Nephron (organoid): ENCODE data around the gene LMX1B.
"Not testable (repeated sequence)": the region's sequence is repeated elsewhere in the genome, so short reads cannot be mapped to it uniquely, and the experiment has no call there.

Experiments used
- H3K27ac Mint-ChIP-seq, 3 experiments: 2 replicates each; pipeline ENCODE4 v1.8.0; 2020; ENCODE audit warnings: mixed read lengths in 3 of 3, mild to moderate bottlenecking in 2 of 3, moderate library complexity in 1 of 3
- H3K27me3 Mint-ChIP-seq: 2 replicates; pipeline ENCODE4 v1.8.0; 2021; ENCODE audit warnings: low read depth, mild to moderate bottlenecking, moderate library complexity, mixed read lengths
- H3K36me3 Mint-ChIP-seq: 2 replicates; pipeline ENCODE4 v1.8.0; 2020; ENCODE audit warnings: low read depth, mixed read lengths
- H3K4me1 Mint-ChIP-seq: 2 replicates; pipeline ENCODE4 v1.8.0; 2020; ENCODE audit warnings: mixed read lengths
- H3K4me3 Mint-ChIP-seq, 3 experiments: 2 replicates each; pipeline ENCODE4 v1.8.0; 2020; ENCODE audit warnings: mild to moderate bottlenecking in 3 of 3, mixed read lengths in 3 of 3, moderate library complexity in 2 of 3
- H3K9me3 Mint-ChIP-seq: 2 replicates; pipeline ENCODE4 v1.8.0; 2020; ENCODE audit warnings: mixed read lengths
- CTCF ChIP-seq, 3 experiments: fragments of 200-600 bp; sonication (generic); IDR thresholded peaks; one replicate each; pipeline ENCODE4 v1.5.0; 2021; ENCODE audit warnings: antibody characterized with exemption in 3 of 3; ENCODE audit not compliant: unreplicated experiment in 3 of 3

The LMX1B gene

GRCh38 chr9:126715382-126715781, 101.7 kb downstream of the LMX1B start:
- no peak for TF ChIP-seq CTCF (IDR thresholded peaks at IDR 0.05; ENCODE audit: unreplicated experiment in 3 of 3)
- Mint-ChIP-seq H3K4me3 (no peak overlapping the region), H3K27me3 (peaks cover 61% of the 10 kb centered on the region), H3K4me1 (peaks cover 6% of the 10 kb centered on the region), H3K36me3 (no peaks in the 10 kb centered on the region), H3K27ac (peak overlapping the region in 1 of 3 experiments; percentile 69), H3K9me3 (no peaks in the 10 kb centered on the region)

DNA sequence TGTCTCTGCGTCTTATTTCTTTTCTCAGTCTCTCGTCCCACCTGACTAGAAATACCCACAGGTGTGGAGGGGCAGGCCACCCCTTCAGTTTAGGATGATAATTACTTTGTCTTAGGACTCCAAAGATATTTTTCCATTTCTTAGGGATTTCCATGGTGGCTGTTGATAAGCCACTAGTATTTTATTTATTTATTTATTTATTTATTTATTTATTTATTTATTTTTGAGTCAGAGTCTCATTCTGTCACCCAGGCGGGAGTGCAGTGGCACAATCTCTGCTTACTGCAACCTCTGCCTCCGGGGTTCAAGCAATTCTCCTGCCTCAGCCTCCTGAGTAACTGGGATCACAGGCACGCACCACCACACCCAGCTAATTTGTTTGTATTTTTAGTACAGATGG, 103.7 kb downstream of the LMX1B start:
- H3K9me3 Mint-ChIP-seq, H3K36me3 Mint-ChIP-seq, H3K4me3 Mint-ChIP-seq, H3K4me1 Mint-ChIP-seq: not testable (repeated sequence)
- Mint-ChIP-seq H3K27me3 (peaks cover 64% of the 10 kb centered on the region), H3K27ac (peak overlapping the region in 1 of 3 experiments; percentile 40)

GRCh38 chr9:126719618-126720031, 105.9 kb downstream of the LMX1B start:
- no peak for TF ChIP-seq CTCF (IDR thresholded peaks at IDR 0.05; ENCODE audit: unreplicated experiment in 3 of 3)
- no peaks in the 10 kb centered on the region for H3K36me3 Mint-ChIP-seq
- H3K4me3 Mint-ChIP-seq, result peak overlapping the region; percentile 53 to 76 (median 55)

GRCh38 chr9:126720036-126720435, 106.3 kb downstream of the LMX1B start:
- Mint-ChIP-seq H3K27me3 (peaks cover 70% of the 10 kb centered on the region), H3K9me3 (no peaks in the 10 kb centered on the region), H3K36me3 (no peaks in the 10 kb centered on the region), H3K4me3 (peak overlapping the region; percentile 55 to 76 (median 71)), H3K4me1 (peaks cover 12% of the 10 kb centered on the region), H3K27ac (peak overlapping the region; percentile 52 to 98 (median 53))
- TF ChIP-seq CTCF (IDR thresholded peaks at IDR 0.05; ENCODE audit: unreplicated experiment in 3 of 3), result no peak

More at GRCh38 chr9:126719618-126720031, 105.9 kb downstream of the LMX1B start:
- peak overlapping the region; percentile 52 to 98 (median 53) for H3K27ac Mint-ChIP-seq
- H3K4me1 Mint-ChIP-seq, result peaks cover 12% of the 10 kb centered on the region
- H3K9me3 Mint-ChIP-seq, result no peaks in the 10 kb centered on the region
- H3K27me3 Mint-ChIP-seq, result peaks cover 70% of the 10 kb centered on the region

DNA sequence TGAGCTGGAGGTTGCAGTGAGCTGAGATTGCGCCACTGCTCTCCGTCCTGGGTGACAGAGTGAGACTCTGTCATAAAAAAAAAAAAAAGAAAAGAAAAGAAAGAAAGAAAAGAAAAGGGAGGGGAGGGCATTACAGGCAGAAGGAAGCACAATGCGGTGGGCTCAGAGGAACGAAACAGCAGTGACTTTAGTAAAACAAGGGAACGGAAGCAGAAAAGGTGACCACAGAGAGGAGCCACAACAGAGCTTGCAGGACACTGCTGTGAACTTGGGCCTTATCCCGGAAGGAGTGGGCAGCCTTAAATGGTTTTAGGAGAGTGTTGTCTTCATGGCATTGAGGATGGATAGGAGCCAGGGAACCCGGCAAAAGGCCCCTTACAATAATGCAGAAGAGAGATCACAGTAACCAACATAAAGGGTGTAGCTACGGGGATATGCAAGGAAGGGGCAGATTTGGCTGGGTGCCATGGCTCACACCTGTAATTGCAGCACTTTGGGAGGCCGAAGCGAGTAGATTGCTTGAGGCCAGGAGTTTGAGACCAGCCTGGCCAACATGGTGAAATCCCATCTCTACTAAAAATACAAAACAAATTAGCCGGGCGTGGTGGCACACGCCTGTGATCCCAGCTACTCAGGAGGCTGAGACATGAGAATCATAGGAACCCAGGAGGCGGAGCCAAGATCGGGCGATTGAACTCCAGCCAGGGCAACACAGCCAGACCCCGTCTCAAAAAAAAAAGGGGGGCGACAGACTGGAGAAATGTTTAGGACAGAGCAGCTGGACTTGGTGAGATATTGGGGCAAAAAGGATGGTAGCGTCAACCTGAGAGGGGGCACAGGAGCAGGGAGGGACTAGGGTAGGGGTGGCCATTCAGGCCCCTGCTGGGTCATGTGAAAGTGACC, 107.2 kb downstream of the LMX1B start:
- Mint-ChIP-seq H3K27ac (peak overlapping the region; percentile 53 to 98 (median 62)), H3K27me3 (peaks cover 72% of the 10 kb centered on the region), H3K4me1 (peaks cover 12% of the 10 kb centered on the region), H3K9me3 (no peaks in the 10 kb centered on the region), H3K4me3 (peak overlapping the region; percentile 55 to 76 (median 71)), H3K36me3 (no peaks in the 10 kb centered on the region)
- TF ChIP-seq CTCF (IDR thresholded peaks at IDR 0.05; ENCODE audit: unreplicated experiment in 3 of 3), result no peak

GRCh38 chr9:126721564-126721981, 107.8 kb downstream of the LMX1B start:
- TF ChIP-seq CTCF (IDR thresholded peaks at IDR 0.05; ENCODE audit: unreplicated experiment in 3 of 3), result no peak
- H3K27ac Mint-ChIP-seq, result peak overlapping the region; percentile 6 to 98 (median 23)
- H3K4me3 Mint-ChIP-seq, result peak overlapping the region; percentile 76 to 77 (median 76)
- H3K36me3 Mint-ChIP-seq, result no peaks in the 10 kb centered on the region
- H3K9me3 Mint-ChIP-seq, result no peaks in the 10 kb centered on the region
- peaks cover 72% of the 10 kb centered on the region for H3K27me3 Mint-ChIP-seq
- H3K4me1 Mint-ChIP-seq, result peaks cover 12% of the 10 kb centered on the region
